ENCODE measurements around the gene GNL1.

DNA sequence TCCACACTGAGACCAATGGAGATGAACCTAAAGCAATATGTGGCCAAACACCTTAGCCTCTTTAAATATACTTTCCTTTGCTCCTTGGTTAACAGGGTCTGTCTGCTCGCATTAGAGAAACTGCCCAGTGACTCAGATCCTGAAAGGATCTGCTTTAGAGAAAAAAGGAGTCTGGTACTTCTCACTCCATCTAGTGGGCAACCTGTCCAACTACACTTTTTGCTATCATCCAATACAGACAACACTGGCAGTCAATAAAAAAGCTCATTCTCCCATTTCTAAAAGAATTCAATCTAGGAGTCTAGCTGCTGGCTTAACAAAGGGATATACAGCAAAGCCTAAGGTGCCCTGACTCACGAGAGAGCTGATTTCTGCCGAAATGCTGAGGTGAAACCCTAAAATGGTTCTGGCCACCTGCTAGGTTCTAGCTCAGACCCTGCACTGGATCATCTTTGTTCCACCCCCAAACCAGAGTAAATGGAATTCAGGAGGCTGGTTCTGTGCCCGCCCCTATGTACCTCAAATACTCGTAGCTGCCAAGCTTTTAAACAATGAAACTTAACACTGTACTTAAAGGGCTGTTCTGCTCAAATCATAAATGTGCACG, 11.5 kb downstream of the GNL1 start:
- TF ChIP-seq, protein P1, sequence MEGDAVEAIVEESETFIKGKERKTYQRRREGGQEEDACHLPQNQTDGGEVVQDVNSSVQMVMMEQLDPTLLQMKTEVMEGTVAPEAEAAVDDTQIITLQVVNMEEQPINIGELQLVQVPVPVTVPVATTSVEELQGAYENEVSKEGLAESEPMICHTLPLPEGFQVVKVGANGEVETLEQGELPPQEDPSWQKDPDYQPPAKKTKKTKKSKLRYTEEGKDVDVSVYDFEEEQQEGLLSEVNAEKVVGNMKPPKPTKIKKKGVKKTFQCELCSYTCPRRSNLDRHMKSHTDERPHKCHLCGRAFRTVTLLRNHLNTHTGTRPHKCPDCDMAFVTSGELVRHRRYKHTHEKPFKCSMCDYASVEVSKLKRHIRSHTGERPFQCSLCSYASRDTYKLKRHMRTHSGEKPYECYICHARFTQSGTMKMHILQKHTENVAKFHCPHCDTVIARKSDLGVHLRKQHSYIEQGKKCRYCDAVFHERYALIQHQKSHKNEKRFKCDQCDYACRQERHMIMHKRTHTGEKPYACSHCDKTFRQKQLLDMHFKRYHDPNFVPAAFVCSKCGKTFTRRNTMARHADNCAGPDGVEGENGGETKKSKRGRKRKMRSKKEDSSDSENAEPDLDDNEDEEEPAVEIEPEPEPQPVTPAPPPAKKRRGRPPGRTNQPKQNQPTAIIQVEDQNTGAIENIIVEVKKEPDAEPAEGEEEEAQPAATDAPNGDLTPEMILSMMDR (conservative IDR thresholded peaks at IDR 0.05 in 1 of 2, IDR thresholded peaks at IDR 0.05 in 1 of 2; ENCODE audit: extremely low read depth in 1 of 2, insufficient read depth in 1 of 2, low read depth in 1 of 2, low read length in 2 of 2) = peak; percentile 75 to 79
- no peak for TF ChIP-seq EZH2 (IDR thresholded peaks at IDR 0.05; ENCODE audit: borderline replicate concordance, low read length)

Data from mammary epithelial cell (primary cell).